ENCODE measurements around the gene KCNJ4. TPM values are rescaled to one million over a fixed set of nuclear protein-coding genes. Genes with fewer than 3 reads are reported as not detected.

The KCNJ4 gene
- total RNA-seq, 4 donors from 2014 or later, result not detected

- 62% methylated on average over 2 of the region's 2 CpGs for WGBS
- DNase-seq (ENCODE audit: extremely low spot score), result no peak
- H3K36me3 ChIP-seq, result peaks cover 96 to 100% (median 100%) of the 10 kb centered on the region in 4 donors
- no peak overlapping the region for H3K4me3 ChIP-seq
- H3K4me1 ChIP-seq, result peaks cover 20 to 70% (median 58%) of the 10 kb centered on the region in 4 donors
- intact Hi-C loops (cut with DNase I), result no loop called here
- no peaks in the 10 kb centered on the region for H3K27me3 ChIP-seq
- H3K27ac ChIP-seq (replicated peaks in 1 of 4), result peak overlapping the region; percentile 66 to 73 (median 72)
- TF ChIP-seq EP300 (IDR thresholded peaks at IDR 0.05) (no peak), CTCF (IDR thresholded peaks at IDR 0.05) (peak in 1 of 3 experiments; percentile 7)
- no peaks in the 10 kb centered on the region for H3K9me3 ChIP-seq
These were observed 35.5 kb upstream of the KCNJ4 start for GRCh38 chr22:38490475-38490874.

GRCh38 chr22:38489561-38490145 is 34.7 kb upstream of the KCNJ4 start:
- H3K36me3 ChIP-seq, result peaks cover 96 to 100% (median 100%) of the 10 kb centered on the region in 4 donors
- no peak overlapping the region for H3K4me3 ChIP-seq
- 77% methylated on average over 7 of the region's 7 CpGs for WGBS
- no peak for TF ChIP-seq CTCF (IDR thresholded peaks at IDR 0.05)
- TF ChIP-seq EP300 (IDR thresholded peaks at IDR 0.05), result no peak
- TF ChIP-seq POLR2A (IDR thresholded peaks at IDR 0.05; ENCODE audit: low read depth), result no peak
- peak in 1 of 2 donors; percentile 18 for TF ChIP-seq POLR2AphosphoS5 (IDR thresholded peaks at IDR 0.05)
- H3K27me3 ChIP-seq, result no peaks in the 10 kb centered on the region
- H3K9me3 ChIP-seq, result no peaks in the 10 kb centered on the region
- H3K27ac ChIP-seq (replicated peaks in 1 of 4), result peak overlapping the region; percentile 66 to 73 (median 72)
- no peak for DNase-seq (ENCODE audit: extremely low spot score)
- intact Hi-C loops (cut with DNase I), result no loop called here
- peaks cover 20 to 62% (median 58%) of the 10 kb centered on the region in 4 donors for H3K4me1 ChIP-seq

GRCh38 chr22:38489142-38489541 is 34.1 kb upstream of the KCNJ4 start:
- H3K36me3 ChIP-seq, result peaks cover 96 to 100% (median 100%) of the 10 kb centered on the region in 4 donors
- H3K27ac ChIP-seq (replicated peaks in 1 of 4), result peak overlapping the region in 1 of 4 donors; percentile 73
- no peak for DNase-seq (ENCODE audit: extremely low spot score)
- peaks cover 20 to 59% (median 56%) of the 10 kb centered on the region in 4 donors for H3K4me1 ChIP-seq
- intact Hi-C loops (cut with DNase I), result no loop called here
- no peaks in the 10 kb centered on the region for H3K27me3 ChIP-seq
- TF ChIP-seq CTCF (IDR thresholded peaks at IDR 0.05), result no peak
- no peak for TF ChIP-seq POLR2AphosphoS5 (IDR thresholded peaks at IDR 0.05)
- TF ChIP-seq POLR2A (IDR thresholded peaks at IDR 0.05; ENCODE audit: low read depth), result no peak
- no peak for TF ChIP-seq EP300 (IDR thresholded peaks at IDR 0.05)
- H3K4me3 ChIP-seq, result no peak overlapping the region
- WGBS, result 89% methylated on average over 17 of the region's 17 CpGs
- no peaks in the 10 kb centered on the region for H3K9me3 ChIP-seq

- no peaks in the 10 kb centered on the region for H3K9me3 ChIP-seq
- 86% methylated on average over 6 of the region's 6 CpGs for WGBS
- peak overlapping the region in 1 of 4 donors; percentile 35 for H3K27ac ChIP-seq (replicated peaks in 1 of 4)
- intact Hi-C loops (cut with DNase I), result no loop called here
- peaks cover 20 to 55% (median 50%) of the 10 kb centered on the region in 4 donors for H3K4me1 ChIP-seq
- no peak overlapping the region for H3K4me3 ChIP-seq
- TF ChIP-seq EP300 (IDR thresholded peaks at IDR 0.05) (no peak), POLR2AphosphoS5 (IDR thresholded peaks at IDR 0.05) (peak in 1 of 2 donors; percentile 61)
- H3K27me3 ChIP-seq, result no peaks in the 10 kb centered on the region
- peaks cover 95 to 100% (median 100%) of the 10 kb centered on the region in 4 donors for H3K36me3 ChIP-seq
- DNase-seq (ENCODE audit: extremely low spot score), result no peak
These were observed 32.9 kb upstream of the KCNJ4 start for GRCh38 chr22:38487946-38488345.

- 50% methylated on average over 5 of the region's 5 CpGs for WGBS
- no peak for DNase-seq (ENCODE audit: extremely low spot score)
- Histone ChIP-seq H3K9me3 (no peaks in the 10 kb centered on the region), H3K4me3 (no peak overlapping the region), H3K4me1 (peaks cover 8 to 39% (median 35%) of the 10 kb centered on the region in 4 donors), H3K27me3 (no peaks in the 10 kb centered on the region), H3K27ac (replicated peaks in 1 of 4) (no peak overlapping the region), H3K36me3 (peaks cover 84 to 100% (median 99%) of the 10 kb centered on the region in 4 donors)
- TF ChIP-seq POLR2AphosphoS5 (IDR thresholded peaks at IDR 0.05) (peak in 1 of 2 donors; percentile 37), POLR2A (IDR thresholded peaks at IDR 0.05; ENCODE audit: low read depth) (no peak)
- intact Hi-C loops (cut with DNase I), result no loop called here
These were observed 30.8 kb upstream of the KCNJ4 start for GRCh38 chr22:38485783-38486182.

All from esophagus muscularis mucosa (tissue), 4 donors.